Astrocyte (in vitro differentiated cells and primary cell): ENCODE results near the gene CTBP1. TPM values are rescaled to one million over a fixed set of nuclear protein-coding genes. Genes with fewer than 3 reads are reported as not detected.

Experiments
- DNase-seq: peaks from one replicate; pipeline ENCODE4 v3.0.0-alpha.2; 2010; ENCODE audit warnings: low read depth
- FAIRE-seq: peaks from 2 replicates; lab custom pipeline; 2011; peaks lifted over from hg19 to GRCh38; lab: Jason Lieb, UNC
- H2AFZ ChIP-seq: 2 replicates; pipeline ENCODE4 v1.6.0; 2012; ENCODE audit warnings: low read depth, low read length, inconsistent platforms
- H3K27ac ChIP-seq: 2 replicates; pipeline ENCODE4 v1.5.1; 2011; ENCODE audit warnings: low read depth, low read length, inconsistent platforms
- H3K27me3 ChIP-seq: 2 replicates; pipeline ENCODE4 v1.6.0; 2011; ENCODE audit warnings: low read length, inconsistent platforms; ENCODE audit not compliant: insufficient read depth
- H3K36me3 ChIP-seq: 2 replicates; pipeline ENCODE4 v1.5.1; 2011; ENCODE audit warnings: low read length, inconsistent platforms; ENCODE audit not compliant: insufficient read depth
- H3K4me1 ChIP-seq: 2 replicates; pipeline ENCODE4 v1.5.1; 2011; ENCODE audit warnings: low read length, inconsistent platforms; ENCODE audit not compliant: insufficient read depth
- H3K4me2 ChIP-seq: 2 replicates; pipeline ENCODE4 v1.6.0; 2012; ENCODE audit warnings: low read length, inconsistent platforms
- H3K4me3 ChIP-seq: 2 replicates; pipeline ENCODE4 v1.5.1; 2011; ENCODE audit warnings: low read depth, mild to moderate bottlenecking, low read length, inconsistent platforms; ENCODE audit not compliant: insufficient read depth
- H3K79me2 ChIP-seq: 2 replicates; pipeline ENCODE4 v1.6.0; 2012; ENCODE audit warnings: mild to moderate bottlenecking, low read length, inconsistent platforms; ENCODE audit not compliant: insufficient read depth
- H3K9ac ChIP-seq: 2 replicates; pipeline ENCODE4 v1.6.0; 2012; ENCODE audit warnings: mild to moderate bottlenecking, low read length, inconsistent platforms
- H3K9me3 ChIP-seq: 2 replicates; pipeline ENCODE4 v1.5.1; 2012; ENCODE audit warnings: low read depth, mild to moderate bottlenecking, low read length, inconsistent platforms; ENCODE audit not compliant: insufficient read depth
- H4K20me1 ChIP-seq: 2 replicates; pipeline ENCODE4 v1.6.0; 2012; ENCODE audit warnings: low read length, inconsistent platforms; ENCODE audit not compliant: insufficient read depth
- H3K27ac Mint-ChIP-seq: one replicate; pipeline ENCODE4 v1.8.0; 2021; ENCODE audit warnings: mild to moderate bottlenecking, mixed read lengths; ENCODE audit not compliant: unreplicated experiment
- H3K27me3 Mint-ChIP-seq: one replicate; pipeline ENCODE4 v1.8.0; 2021; ENCODE audit warnings: low read depth, mixed read lengths; ENCODE audit not compliant: unreplicated experiment
- H3K36me3 Mint-ChIP-seq: one replicate; pipeline ENCODE4 v1.8.0; 2021; ENCODE audit warnings: low read depth, mixed read lengths; ENCODE audit not compliant: unreplicated experiment
- H3K4me1 Mint-ChIP-seq: one replicate; pipeline ENCODE4 v1.8.0; 2021; ENCODE audit warnings: low read depth, mixed read lengths; ENCODE audit not compliant: unreplicated experiment
- H3K4me3 Mint-ChIP-seq: one replicate; pipeline ENCODE4 v1.8.0; 2021; ENCODE audit warnings: mild to moderate bottlenecking, moderate library complexity, mixed read lengths; ENCODE audit not compliant: unreplicated experiment
- H3K9me3 Mint-ChIP-seq: one replicate; pipeline ENCODE4 v1.8.0; 2021; ENCODE audit warnings: mild to moderate bottlenecking, mixed read lengths; ENCODE audit not compliant: unreplicated experiment
- CTCF ChIP-seq: IDR thresholded peaks from 2 replicates; pipeline ENCODE4 v1.5.1; 2011; ENCODE audit warnings: low read depth, mild to moderate bottlenecking, inconsistent platforms, low read length, moderate library complexity; ENCODE audit not compliant: insufficient read depth
- EZH2 ChIP-seq: IDR thresholded peaks from 2 replicates; pipeline ENCODE4 v1.6.1; 2012; ENCODE audit warnings: mild to moderate bottlenecking, low read length, inconsistent platforms; ENCODE audit not compliant: insufficient read depth
- total RNA-seq: library from RNA; stranded (reverse); gene quantifications from 2 replicates; pipeline ENCODE4 v1.2.1, GENCODE V29; 2021

Gene CTBP1
- total RNA-seq, 1 donor from 2014 or later, result 136 TPM

DNA sequence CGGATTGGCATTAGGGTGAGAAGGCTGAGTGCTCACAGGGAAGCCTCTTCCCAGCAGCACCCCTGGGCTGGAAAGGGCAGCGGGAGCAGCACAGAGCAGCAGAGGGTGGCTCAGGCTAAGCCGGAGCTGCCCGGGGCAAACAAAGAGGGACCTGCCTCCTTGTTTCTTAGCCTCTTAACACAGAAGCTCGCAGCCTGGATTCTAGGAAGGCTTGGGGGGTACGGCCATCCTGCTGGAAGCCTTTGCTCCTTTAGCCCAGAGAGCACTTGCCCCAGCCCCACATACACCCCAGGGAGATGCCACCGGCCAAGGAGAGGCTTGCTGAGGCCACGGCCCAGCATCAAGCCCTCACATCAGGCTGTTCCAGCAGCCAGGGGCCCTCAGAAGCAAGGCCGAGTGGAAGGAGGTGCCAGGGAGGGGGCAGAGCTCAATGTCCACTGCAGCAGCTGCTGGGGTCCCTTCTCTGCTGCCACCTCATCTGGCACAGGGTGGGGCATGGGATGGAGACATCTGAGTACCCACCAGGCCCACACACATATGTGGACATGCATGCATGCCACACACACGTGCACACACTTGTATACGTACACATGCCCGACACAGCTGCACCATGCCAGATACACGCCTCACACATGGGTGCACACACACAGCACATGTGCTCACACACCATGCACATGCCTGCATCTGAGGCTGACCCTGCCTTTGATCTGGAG is 56.3 kb downstream of the CTBP1 start:
- H3K4me3 Mint-ChIP-seq, result no peak overlapping the region
- no peaks in the 10 kb centered on the region for H3K36me3 Mint-ChIP-seq
- Histone ChIP-seq H4K20me1 (no peaks in the 10 kb centered on the region), H3K4me3 (no peak overlapping the region), H3K27me3 (no peaks in the 10 kb centered on the region), H3K9ac (peak overlapping the region; percentile 78), H3K79me2 (no peaks in the 10 kb centered on the region), H3K4me1 (peaks cover 29% of the 10 kb centered on the region), H3K27ac (peak overlapping the region; percentile 89), H2AFZ (peak overlapping the region; percentile 62), H3K9me3 (no peaks in the 10 kb centered on the region), H3K4me2 (peak overlapping the region; percentile 79), H3K36me3 (no peaks in the 10 kb centered on the region)
- DNase-seq, result no peak
- TF ChIP-seq CTCF (no peak), EZH2 (no peak)
- no peaks in the 10 kb centered on the region for H3K9me3 Mint-ChIP-seq
- FAIRE-seq, result no peak
- H3K4me1 Mint-ChIP-seq, result peaks cover 14% of the 10 kb centered on the region
- peak overlapping the region; percentile 80 for H3K27ac Mint-ChIP-seq
- peaks cover 5% of the 10 kb centered on the region for H3K27me3 Mint-ChIP-seq

GRCh38 chr4:1192091-1192492 is 56.8 kb downstream of the CTBP1 start:
- TF ChIP-seq CTCF (no peak), EZH2 (no peak)
- Histone ChIP-seq H4K20me1 (no peaks in the 10 kb centered on the region), H3K27ac (peak overlapping the region; percentile 89), H3K9ac (peak overlapping the region; percentile 78), H2AFZ (peak overlapping the region; percentile 78), H3K36me3 (no peaks in the 10 kb centered on the region), H3K79me2 (no peaks in the 10 kb centered on the region), H3K9me3 (no peaks in the 10 kb centered on the region), H3K4me3 (no peak overlapping the region), H3K4me1 (peaks cover 29% of the 10 kb centered on the region), H3K27me3 (no peaks in the 10 kb centered on the region), H3K4me2 (peak overlapping the region; percentile 79)
- Mint-ChIP-seq H3K4me1 (peaks cover 16% of the 10 kb centered on the region), H3K4me3 (no peak overlapping the region), H3K27ac (peak overlapping the region; percentile 80), H3K9me3 (no peaks in the 10 kb centered on the region), H3K27me3 (peaks cover 8% of the 10 kb centered on the region), H3K36me3 (no peaks in the 10 kb centered on the region)
- peak; percentile 98 for FAIRE-seq
- DNase-seq, result peak; percentile 96

DNA sequence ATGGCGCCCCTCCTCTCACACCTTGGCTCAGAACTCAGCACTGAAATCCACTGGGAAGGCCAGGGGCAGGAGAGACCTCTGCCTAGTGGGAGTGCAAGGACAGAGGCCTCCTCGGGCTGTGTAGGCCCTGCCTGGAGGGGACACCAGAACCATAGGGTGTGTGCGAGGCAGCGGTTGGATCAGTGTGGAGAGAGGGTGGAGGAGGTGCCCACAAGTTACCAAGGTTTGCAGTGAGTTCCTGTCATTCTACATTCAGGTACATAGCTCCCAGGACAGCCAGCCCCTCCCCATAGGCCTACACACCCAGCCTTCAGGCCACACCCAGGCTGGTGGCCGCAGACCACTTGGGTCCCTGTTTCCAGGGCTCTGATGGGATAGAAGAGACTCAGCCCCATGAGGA is 57.3 kb downstream of the CTBP1 start:
- H3K4me3 ChIP-seq, result no peak overlapping the region
- peak overlapping the region; percentile 79 for H3K4me2 ChIP-seq
- H3K27me3 Mint-ChIP-seq, result peaks cover 5% of the 10 kb centered on the region
- TF ChIP-seq EZH2 (no peak), CTCF (no peak)
- H3K9me3 Mint-ChIP-seq, result no peaks in the 10 kb centered on the region
- H3K4me1 Mint-ChIP-seq, result peaks cover 15% of the 10 kb centered on the region
- H2AFZ ChIP-seq, result peak overlapping the region; percentile 78
- no peak for DNase-seq
- H3K4me1 ChIP-seq, result peaks cover 29% of the 10 kb centered on the region
- no peak for FAIRE-seq
- H4K20me1 ChIP-seq, result no peaks in the 10 kb centered on the region
- no peaks in the 10 kb centered on the region for H3K27me3 ChIP-seq
- no peaks in the 10 kb centered on the region for H3K36me3 ChIP-seq
- peak overlapping the region; percentile 89 for H3K27ac ChIP-seq
- H3K36me3 Mint-ChIP-seq, result no peaks in the 10 kb centered on the region
- H3K4me3 Mint-ChIP-seq, result no peak overlapping the region
- H3K9me3 ChIP-seq, result no peaks in the 10 kb centered on the region
- no peaks in the 10 kb centered on the region for H3K79me2 ChIP-seq
- H3K9ac ChIP-seq, result peak overlapping the region; percentile 78
- peak overlapping the region; percentile 62 for H3K27ac Mint-ChIP-seq
